AG08396 (cell line): ENCODE results near the gene SAE1.
"Not testable (repeated sequence)": the region's sequence is repeated elsewhere in the genome, so short reads cannot be mapped to it uniquely, and the experiment has no call there.

Experiments
- DNase-seq: peaks from one replicate; pipeline ENCODE4 v3.0.0; 2012; ENCODE audit warnings: low spot score, mixed read lengths

SAE1 gene

GRCh38 chr19:47130589-47131227 is at the start of gene SAE1:
Gene SAE1 (plus strand): TSS chr19:47130835. CDS start chr19:47130931, 96 bp downstream.
- peak; percentile 98 for DNase-seq

DNA sequence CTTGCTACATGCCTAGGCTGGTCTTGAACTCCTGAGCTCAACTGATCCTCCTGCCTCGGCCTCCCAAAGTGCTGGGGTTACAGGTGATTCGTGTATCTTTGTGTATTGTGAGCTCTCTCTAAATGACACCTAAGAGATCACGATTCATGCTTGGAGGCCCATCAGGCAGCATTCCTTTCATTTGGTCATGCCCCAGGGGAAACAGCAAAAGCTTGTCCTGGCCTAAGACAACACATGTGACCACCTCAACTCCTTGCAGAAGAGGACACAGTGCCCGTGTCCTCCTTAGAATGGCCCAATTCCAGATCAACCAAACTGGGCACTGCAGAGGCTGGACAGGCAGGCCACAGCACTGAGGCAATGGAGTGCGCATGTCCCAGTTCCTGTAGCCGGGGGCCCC is 49.5 kb upstream of the SAE1 start:
- DNase-seq = no peak

GRCh38 chr19:47082493-47082892 is 48.1 kb upstream of the SAE1 start:
- DNase-seq = no peak

DNA sequence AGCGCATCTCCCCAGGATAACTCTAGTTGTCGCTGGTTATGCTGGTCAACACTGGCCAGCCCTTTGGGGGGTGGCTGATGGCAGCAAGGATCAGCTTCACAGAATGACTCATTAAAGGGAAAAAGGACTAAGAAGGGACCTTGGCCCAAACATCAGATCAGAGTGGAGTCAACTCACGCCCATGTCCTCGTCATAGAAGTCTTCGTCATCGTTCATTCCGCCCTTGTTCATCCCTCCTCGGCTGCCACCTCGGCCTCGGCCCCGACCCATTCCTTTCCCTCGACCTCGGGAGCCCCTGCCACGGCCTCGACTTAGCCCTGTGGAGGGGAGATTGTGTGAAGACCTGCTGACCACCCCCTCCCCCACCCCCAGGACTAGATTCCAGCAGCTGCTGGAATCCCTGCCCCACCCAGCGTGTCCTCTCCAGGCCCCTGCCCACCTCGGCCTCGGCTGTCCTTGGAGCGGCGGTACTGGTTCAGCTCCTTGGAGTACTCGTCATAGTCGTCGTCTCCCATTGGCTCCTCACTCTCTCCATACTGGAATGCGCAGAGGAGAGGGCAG is 45.7 kb upstream of the SAE1 start:
- no peak for DNase-seq

- DNase-seq = no peak
Observed at GRCh38 chr19:47086280-47086679, 44.4 kb upstream of the SAE1 start.

GRCh38 chr19:47089767-47090350 is 40.8 kb upstream of the SAE1 start:
- no peak for DNase-seq

DNA sequence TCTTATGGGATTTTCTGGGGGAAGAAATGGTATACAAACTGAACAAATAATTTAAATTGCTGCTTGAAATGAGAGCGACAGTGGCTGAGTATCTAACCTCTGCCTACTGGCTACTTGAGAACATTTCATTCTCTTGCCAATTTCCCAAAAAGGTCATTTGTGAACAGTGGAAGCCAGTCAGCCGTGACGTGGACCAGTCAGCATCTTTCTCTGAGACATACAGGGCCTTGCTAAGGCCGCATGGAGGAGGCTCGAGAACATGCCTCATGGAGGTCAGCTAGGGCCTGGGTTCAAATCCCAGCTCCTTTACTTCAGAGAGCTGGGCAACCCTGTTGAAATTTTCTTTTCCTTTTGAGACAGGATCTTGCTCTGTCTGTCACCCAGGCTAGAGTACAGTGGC is 37.4 kb upstream of the SAE1 start:
- no peak for DNase-seq

GRCh38 chr19:47093841-47094240 is 36.8 kb upstream of the SAE1 start:
- no peak for DNase-seq

GRCh38 chr19:47094557-47095475 is 35.8 kb upstream of the SAE1 start:
- DNase-seq = no peak

GRCh38 chr19:47095476-47096099 is 35.0 kb upstream of the SAE1 start:
- DNase-seq = no peak

GRCh38 chr19:47096100-47096704 is 34.4 kb upstream of the SAE1 start:
- DNase-seq = no peak

DNA sequence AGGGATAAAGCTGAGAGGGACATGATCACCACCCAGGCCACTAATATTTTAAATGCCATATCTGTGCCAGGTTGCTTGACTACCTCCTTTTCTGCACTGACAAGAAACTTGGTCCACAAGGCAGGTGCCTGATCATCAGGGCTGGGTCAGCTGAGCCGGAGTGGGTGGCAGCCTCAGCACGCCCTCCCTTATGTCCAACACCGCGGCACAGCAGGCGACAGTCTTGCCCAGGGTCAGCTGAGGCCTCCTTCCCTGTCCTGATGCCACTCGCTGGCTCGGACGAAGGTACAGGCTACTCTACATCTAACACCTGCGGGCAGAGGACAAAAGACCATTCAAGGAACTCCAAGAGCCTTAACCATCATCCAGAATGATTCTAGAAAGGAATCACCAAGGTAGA is 33.9 kb upstream of the SAE1 start:
- DNase-seq = no peak

GRCh38 chr19:47097396-47098201 is 33.0 kb upstream of the SAE1 start:
- no peak for DNase-seq

- DNase-seq = no peak
Observed at GRCh38 chr19:47098608-47099007, 32.0 kb upstream of the SAE1 start.

GRCh38 chr19:47099576-47100050 is 31.0 kb upstream of the SAE1 start:
- DNase-seq = no peak

DNA sequence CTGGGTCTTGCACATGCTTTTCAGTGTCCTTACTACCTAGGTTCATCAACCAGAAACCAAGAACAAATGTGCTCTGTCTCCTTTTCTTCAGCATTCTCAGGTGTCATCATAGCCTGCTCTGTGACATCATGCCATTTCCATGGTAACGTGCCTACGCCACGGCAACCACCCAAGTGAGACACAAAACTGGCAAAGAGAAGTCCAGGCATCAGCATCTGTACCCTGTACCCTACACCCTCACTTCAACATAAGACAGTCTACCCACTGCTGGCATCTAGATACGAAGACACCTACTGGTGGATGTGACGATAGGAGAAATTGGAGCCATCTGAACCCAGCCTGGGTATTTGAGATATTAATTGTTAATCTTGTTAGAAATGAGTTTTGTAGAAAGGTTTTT is 30.3 kb upstream of the SAE1 start:
- no peak for DNase-seq

DNA sequence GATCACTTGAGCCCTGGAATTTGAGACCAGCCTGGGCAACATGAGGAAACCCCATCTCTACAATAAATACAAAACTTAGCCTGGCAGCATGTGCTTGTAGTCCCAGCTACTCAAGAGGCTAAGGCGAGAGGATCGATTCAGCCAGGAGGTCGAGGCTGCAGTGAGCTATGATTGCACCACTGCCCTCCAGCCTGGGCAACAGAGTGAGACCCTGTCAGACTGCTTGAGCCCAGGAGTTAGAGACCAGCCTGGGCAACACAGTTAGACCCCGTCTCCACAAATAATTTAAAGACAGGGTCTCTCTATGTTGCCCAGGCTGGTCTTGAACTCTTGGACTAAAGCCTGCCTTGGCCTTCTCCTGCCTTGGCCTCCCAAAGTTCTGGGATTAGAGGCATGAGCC is 29.5 kb upstream of the SAE1 start:
- not testable (repeated sequence) for DNase-seq

DNA sequence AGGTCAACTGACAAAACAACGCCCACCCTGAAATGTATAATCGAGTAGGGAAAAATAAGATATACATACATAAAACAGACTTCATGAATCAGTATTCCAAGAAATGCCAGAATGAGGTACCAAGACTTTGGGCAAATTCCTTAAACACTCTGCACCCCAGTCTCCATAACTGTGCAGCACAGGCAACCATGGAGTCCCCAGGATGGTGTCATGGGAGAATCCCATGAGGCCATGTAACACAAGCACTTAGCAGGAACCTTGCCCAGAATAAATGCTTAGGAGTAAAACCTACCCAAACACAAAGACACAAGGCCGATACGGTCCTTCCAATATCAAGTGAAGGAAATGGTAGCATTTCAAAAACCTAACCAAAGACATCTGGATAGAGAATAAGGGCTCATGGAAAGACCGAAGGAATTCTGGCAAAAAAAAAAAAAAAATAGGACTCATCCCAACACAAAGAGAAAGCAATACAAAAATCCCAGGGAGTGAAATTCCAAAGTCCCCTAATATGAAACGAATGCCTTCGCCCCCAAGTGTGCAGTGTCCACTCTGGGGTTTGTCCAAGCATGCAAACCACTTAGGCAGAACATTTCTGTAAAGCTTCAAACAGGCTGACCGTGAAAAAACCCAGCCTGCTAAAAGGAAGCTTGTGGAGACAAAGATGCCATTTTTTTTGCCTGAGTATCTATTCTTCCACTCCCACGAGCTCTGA is 28.1 kb upstream of the SAE1 start:
- DNase-seq = no peak

DNA sequence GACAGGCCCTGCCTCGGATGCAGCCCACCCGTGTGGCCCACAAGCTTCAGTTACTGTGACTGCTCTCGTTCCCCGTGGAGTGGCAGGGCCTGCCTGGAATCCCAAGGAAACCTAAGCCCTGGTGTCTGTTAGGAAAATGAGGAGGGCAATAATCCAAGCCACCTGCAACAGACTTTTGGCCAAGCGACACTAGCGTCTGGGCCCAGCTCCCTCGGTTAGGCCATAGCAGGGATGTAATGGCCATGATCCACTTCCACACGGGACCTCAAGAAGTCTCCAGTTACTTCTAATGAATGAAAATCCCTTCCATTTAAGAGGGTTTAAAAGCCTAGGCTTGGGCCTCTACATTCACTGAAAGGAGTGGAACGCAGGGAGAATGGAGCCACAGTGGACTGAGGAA is 26.0 kb upstream of the SAE1 start:
- DNase-seq = no peak

DNA sequence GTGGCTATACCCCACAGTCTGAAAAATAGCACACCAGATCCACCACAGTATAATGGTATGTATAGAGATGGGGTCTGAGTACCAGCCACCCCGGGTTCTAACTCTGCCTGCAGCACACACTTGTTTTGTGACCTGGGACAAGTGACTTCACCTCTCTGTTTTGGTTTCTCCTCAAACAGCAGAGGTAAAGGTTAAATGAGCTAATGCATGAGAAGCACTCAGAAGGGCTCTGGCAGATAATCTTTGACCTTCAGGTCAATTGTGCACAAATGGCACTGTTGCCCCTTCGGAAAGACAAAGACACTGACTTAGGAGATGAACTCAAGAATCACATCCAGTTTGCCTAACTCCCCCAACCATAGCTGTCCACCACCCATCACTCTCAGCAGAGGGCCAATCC is 24.8 kb upstream of the SAE1 start:
- no peak for DNase-seq
